ENCODE measurements around the gene MIB2.

- TF ChIP-seq POLR2A (IDR thresholded peaks at IDR 0.05) (no peak), CTCF (IDR thresholded peaks at IDR 0.05) (no peak)
Measured at GRCh38 chr1:1627261-1627828, 12.0 kb downstream of the MIB2 start.

All from lower leg skin (tissue), 3 donors.